Measurements from ENCODE around the gene BICD1. TPM values are rescaled to one million over a fixed set of nuclear protein-coding genes. Genes with fewer than 3 reads are reported as not detected.

Gene BICD1
- total RNA-seq, 6 donors from 2014 or later: 11.3 to 44.0 (median 15.4) TPM

GRCh38 chr12:32284561-32284960, 177.9 kb downstream of the BICD1 start:
- DNase-seq (no peak), ATAC-seq (ENCODE audit: low FRiP score in 2 of 2) (no peak)
- WGBS, 2 donors: 78 to 79% methylated on average over 9 of the region's 9 CpGs
- no peaks in the 10 kb centered on the region for H3K27me3 ChIP-seq
- no peak overlapping the region for H3K4me3 ChIP-seq
- no peak for TF ChIP-seq POLR2A (IDR thresholded peaks at IDR 0.05)
- no peaks in the 10 kb centered on the region for H3K4me1 ChIP-seq
- no peaks in the 10 kb centered on the region for H3K9me3 ChIP-seq
- H3K27ac ChIP-seq: no peak overlapping the region
- H3K36me3 ChIP-seq: no peaks in the 10 kb centered on the region

GRCh38 chr12:32285021-32285420, 178.4 kb downstream of the BICD1 start:
- ATAC-seq (ENCODE audit: low FRiP score in 2 of 2) (no peak), DNase-seq (no peak)
- Histone ChIP-seq H3K36me3 (no peaks in the 10 kb centered on the region), H3K27me3 (no peaks in the 10 kb centered on the region), H3K27ac (no peak overlapping the region), H3K9me3 (no peaks in the 10 kb centered on the region), H3K4me3 (no peak overlapping the region), H3K4me1 (no peaks in the 10 kb centered on the region)
- no peak for TF ChIP-seq POLR2A (IDR thresholded peaks at IDR 0.05)
- TF ChIP-seq CTCF (IDR thresholded peaks at IDR 0.05): no peak
- TF ChIP-seq POLR2AphosphoS5 (IDR thresholded peaks at IDR 0.05): no peak
- TF ChIP-seq EP300 (IDR thresholded peaks at IDR 0.05): no peak
- 49 to 50% methylated on average over 2 of the region's 2 CpGs for WGBS, 2 donors

DNA sequence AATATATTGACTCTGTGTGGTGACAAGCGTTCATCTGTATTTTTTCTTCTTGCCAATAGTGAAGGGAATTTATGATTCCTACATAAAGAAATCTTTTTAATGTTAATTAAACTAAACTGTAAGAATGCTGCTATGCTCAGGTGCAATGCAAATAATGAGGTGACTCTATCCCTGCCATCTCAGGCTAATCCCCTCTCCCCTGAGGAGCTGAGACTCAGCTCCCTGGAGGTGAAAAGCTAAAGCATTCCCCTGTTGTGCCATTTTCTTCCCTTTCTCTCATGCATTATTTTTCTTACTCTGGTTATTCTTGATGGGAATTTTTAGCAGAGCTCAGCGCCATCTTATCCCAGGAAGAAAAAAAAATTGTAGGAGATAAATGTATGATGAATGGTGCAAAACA, 178.8 kb downstream of the BICD1 start:
- H3K36me3 ChIP-seq: no peaks in the 10 kb centered on the region
- no peaks in the 10 kb centered on the region for H3K9me3 ChIP-seq
- TF ChIP-seq EP300 (IDR thresholded peaks at IDR 0.05): no peak
- no peak for TF ChIP-seq POLR2A (IDR thresholded peaks at IDR 0.05)
- TF ChIP-seq CTCF (IDR thresholded peaks at IDR 0.05): no peak
- no peak for TF ChIP-seq POLR2AphosphoS5 (IDR thresholded peaks at IDR 0.05)
- DNase-seq (no peak), ATAC-seq (ENCODE audit: low FRiP score in 2 of 2) (no peak)
- H3K27me3 ChIP-seq: no peaks in the 10 kb centered on the region
- no peaks in the 10 kb centered on the region for H3K4me1 ChIP-seq
- WGBS, 2 donors: 44 to 47% methylated on average over 2 of the region's 2 CpGs
- no peak overlapping the region for H3K27ac ChIP-seq
- no peak overlapping the region for H3K4me3 ChIP-seq

GRCh38 chr12:32290411-32290810, 183.8 kb downstream of the BICD1 start:
- no peak for DNase-seq
- H3K4me1 ChIP-seq: no peaks in the 10 kb centered on the region
- peaks cover 0 to 4% (median 0%) of the 10 kb centered on the region in 4 donors for H3K36me3 ChIP-seq
- no peak overlapping the region for H3K27ac ChIP-seq
- H3K4me3 ChIP-seq: no peak overlapping the region
- no peak for ATAC-seq (ENCODE audit: low FRiP score in 2 of 2)
- H3K27me3 ChIP-seq: no peaks in the 10 kb centered on the region
- H3K9me3 ChIP-seq: no peaks in the 10 kb centered on the region
- TF ChIP-seq CTCF (IDR thresholded peaks at IDR 0.05) (no peak), EP300 (IDR thresholded peaks at IDR 0.05) (no peak), POLR2A (IDR thresholded peaks at IDR 0.05) (no peak), POLR2AphosphoS5 (IDR thresholded peaks at IDR 0.05) (no peak)

- WGBS, 2 donors: 82 to 88% methylated on average over 4 of the region's 4 CpGs
- H3K36me3 ChIP-seq: peaks cover 0 to 4% (median 0%) of the 10 kb centered on the region in 4 donors
- DNase-seq: no peak
- TF ChIP-seq POLR2AphosphoS5 (IDR thresholded peaks at IDR 0.05) (no peak), CTCF (IDR thresholded peaks at IDR 0.05) (no peak), EP300 (IDR thresholded peaks at IDR 0.05) (no peak)
- H3K4me3 ChIP-seq: no peak overlapping the region
- no peak for ATAC-seq (ENCODE audit: low FRiP score in 2 of 2)
- H3K4me1 ChIP-seq: no peaks in the 10 kb centered on the region
- H3K27me3 ChIP-seq: no peaks in the 10 kb centered on the region
- no peaks in the 10 kb centered on the region for H3K9me3 ChIP-seq
- no peak overlapping the region for H3K27ac ChIP-seq
These were observed 185.5 kb downstream of the BICD1 start for GRCh38 chr12:32292151-32292550.
